Sigmoid colon (tissue), 4 donors: ENCODE results near the gene CD300C.

Source experiments
- CTCF ChIP-seq, 4 experiments: fragments of 450-650 bp in 3 of 4; fragments of 200-600 bp in 1 of 4; IDR thresholded peaks; one replicate each; pipeline ENCODE4 v1.5.1; 2016 to 2019; ENCODE audit warnings: antibody characterized with exemption in 4 of 4, mild to moderate bottlenecking in 3 of 4, moderate library complexity in 2 of 4
- EP300 ChIP-seq, 4 donors: sonication (generic); formaldehyde crosslinking; IDR thresholded peaks; one replicate each; pipeline ENCODE4 v1.6.1; 2017; ENCODE audit warnings: antibody characterized with exemption in 4 of 4

GRCh38 chr17:74524653-74525464 lies 21.1 kb downstream of the CD300C start:
- TF ChIP-seq CTCF (IDR thresholded peaks at IDR 0.05): no peak
- TF ChIP-seq EP300 (IDR thresholded peaks at IDR 0.05): no peak
